Mammary epithelial cell (primary cell): ENCODE data around the gene MARK3.

Experiments used
- CTCF ChIP-seq, 2 donors: IDR thresholded peaks in 1 of 2; conservative IDR thresholded peaks in 1 of 2; 2 replicates each; pipeline ENCODE4 v1.5.1; 2011 to 2012; ENCODE audit warnings: inconsistent platforms in 2 of 2, low read length in 2 of 2, mild to moderate bottlenecking in 2 of 2, control low read depth in 1 of 2, low read depth in 1 of 2; ENCODE audit not compliant: insufficient read depth in 1 of 2; ENCODE audit errors: extremely low read depth in 1 of 2
- EZH2 ChIP-seq: IDR thresholded peaks from 2 replicates; pipeline ENCODE4 v1.6.1; 2012; ENCODE audit warnings: low read length, inconsistent platforms, borderline replicate concordance

DNA sequence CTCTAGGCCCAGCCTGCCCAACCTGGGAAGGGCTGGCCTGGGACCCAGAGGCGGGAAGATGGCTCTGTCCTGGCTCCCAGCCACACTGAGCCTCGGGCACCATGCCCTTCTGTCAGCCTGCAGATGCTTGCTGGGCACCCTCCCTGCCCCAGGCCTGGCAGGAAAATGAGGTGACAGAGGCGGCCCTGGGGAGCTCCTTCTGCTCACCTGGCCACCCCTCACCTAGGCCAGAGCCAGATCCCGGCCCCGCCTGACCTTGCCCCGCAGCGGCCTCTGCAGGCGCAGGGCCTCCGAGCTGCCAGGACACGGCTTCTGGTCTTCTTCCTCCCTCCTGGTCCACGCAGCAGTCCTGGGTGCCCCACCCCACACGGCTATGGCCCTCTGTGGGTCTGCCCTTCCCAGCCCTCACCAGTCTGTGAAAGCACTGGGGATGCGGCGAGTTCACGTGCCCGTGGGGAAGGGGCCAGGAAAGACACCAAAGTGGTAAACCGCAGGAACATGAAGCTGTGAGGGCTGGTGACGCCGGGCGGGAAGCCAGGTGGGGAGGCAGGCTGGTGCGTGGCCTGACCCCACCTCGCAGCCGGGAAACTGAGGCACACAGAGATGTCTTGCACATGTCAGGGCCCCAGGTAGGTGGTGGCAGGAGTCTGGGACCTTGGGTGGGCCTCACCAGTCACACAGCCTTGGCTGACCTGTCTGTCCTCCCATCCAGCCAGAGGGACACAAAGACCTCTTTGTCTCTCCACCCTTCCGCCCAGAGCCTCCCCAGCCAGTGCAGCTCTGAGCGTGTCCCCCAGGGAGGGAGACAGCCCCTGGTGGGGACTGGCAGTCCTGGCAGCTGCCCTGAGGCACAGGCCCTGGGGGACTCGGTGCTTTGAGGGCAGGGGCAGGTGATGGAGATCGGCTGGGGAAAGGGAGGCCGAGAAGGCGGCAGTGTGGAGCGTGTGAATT is 164.4 kb downstream of the MARK3 start:
- TF ChIP-seq CTCF (conservative IDR thresholded peaks at IDR 0.05 in 1 of 2, IDR thresholded peaks at IDR 0.05 in 1 of 2; ENCODE audit: extremely low read depth in 1 of 2, insufficient read depth in 1 of 2, low read depth in 1 of 2, low read length in 2 of 2) (peak in 1 of 2 donors; percentile 20), EZH2 (no peak)
